ENCODE measurements around the gene GRAMD2A. TPM values are rescaled to one million over a fixed set of nuclear protein-coding genes. Genes with fewer than 3 reads are reported as not detected.

GRAMD2A gene
- total and polyA plus RNA-seq, 10 of the 15 experiments (the other 5 are each of a cell fraction or from before 2014, with no cell fraction given), result 0.02 to 0.35 TPM; not detected in 8

DNA sequence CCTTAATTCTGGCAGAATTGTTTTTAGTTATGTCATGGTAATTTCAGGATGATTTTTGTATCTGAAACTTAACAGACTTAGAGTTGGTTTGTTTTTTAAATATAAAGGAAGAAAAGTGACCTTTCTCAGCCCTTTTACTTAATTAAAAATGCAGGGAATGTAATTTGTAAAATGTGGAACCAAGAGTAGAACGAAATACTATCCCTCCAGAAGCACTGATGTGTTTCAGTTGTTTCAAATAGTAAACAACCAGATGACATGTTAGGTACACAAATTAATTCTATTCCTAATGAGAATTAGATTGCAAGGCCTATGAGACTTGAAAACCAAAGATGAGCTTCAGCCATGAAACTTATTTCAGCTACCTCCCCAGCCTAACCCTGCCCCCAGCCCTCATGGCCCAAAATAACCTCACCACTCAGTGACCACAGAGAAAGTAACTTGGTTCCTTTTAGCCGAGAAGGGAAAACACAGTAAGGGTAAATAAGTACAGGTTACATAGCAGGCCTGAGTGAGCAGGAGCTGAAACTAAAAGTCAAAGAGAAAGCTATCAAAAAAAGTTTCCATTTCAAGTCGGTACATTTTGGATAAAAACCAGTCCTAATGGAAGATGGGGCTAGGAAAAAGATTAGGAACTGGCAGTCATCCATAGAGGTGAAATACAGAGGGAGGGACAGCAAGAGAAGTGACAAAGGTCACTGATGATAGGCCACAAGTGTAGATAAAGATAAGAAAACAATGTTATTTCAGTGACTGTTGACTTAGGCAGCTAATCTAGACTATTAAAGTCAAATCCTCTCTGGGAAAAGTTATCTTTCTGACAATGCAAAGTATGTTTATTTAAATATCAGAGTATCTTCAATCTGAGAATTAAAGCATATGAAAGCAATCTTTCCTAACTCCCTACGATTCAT, 56.2 kb downstream of the GRAMD2A start (continued):
- TF ChIP-seq, protein P1, sequence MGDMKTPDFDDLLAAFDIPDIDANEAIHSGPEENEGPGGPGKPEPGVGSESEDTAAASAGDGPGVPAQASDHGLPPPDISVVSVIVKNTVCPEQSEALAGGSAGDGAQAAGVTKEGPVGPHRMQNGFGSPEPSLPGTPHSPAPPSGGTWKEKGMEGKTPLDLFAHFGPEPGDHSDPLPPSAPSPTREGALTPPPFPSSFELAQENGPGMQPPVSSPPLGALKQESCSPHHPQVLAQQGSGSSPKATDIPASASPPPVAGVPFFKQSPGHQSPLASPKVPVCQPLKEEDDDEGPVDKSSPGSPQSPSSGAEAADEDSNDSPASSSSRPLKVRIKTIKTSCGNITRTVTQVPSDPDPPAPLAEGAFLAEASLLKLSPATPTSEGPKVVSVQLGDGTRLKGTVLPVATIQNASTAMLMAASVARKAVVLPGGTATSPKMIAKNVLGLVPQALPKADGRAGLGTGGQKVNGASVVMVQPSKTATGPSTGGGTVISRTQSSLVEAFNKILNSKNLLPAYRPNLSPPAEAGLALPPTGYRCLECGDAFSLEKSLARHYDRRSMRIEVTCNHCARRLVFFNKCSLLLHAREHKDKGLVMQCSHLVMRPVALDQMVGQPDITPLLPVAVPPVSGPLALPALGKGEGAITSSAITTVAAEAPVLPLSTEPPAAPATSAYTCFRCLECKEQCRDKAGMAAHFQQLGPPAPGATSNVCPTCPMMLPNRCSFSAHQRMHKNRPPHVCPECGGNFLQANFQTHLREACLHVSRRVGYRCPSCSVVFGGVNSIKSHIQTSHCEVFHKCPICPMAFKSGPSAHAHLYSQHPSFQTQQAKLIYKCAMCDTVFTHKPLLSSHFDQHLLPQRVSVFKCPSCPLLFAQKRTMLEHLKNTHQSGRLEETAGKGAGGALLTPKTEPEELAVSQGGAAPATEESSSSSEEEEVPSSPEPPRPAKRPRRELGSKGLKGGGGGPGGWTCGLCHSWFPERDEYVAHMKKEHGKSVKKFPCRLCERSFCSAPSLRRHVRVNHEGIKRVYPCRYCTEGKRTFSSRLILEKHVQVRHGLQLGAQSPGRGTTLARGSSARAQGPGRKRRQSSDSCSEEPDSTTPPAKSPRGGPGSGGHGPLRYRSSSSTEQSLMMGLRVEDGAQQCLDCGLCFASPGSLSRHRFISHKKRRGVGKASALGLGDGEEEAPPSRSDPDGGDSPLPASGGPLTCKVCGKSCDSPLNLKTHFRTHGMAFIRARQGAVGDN (IDR thresholded peaks at IDR 0.05), result no peak
- no peak for TF ChIP-seq ZNF384 (IDR thresholded peaks at IDR 0.05; ENCODE audit: borderline replicate concordance, low read depth, low read length)
- TF ChIP-seq NR2F1 (conservative IDR thresholded peaks at IDR 0.05), result peak; percentile 83
- TF ChIP-seq ESRRA (IDR thresholded peaks at IDR 0.05; ENCODE audit: low read length), result no peak
- TF ChIP-seq SUZ12 (IDR thresholded peaks at IDR 0.05; ENCODE audit: unreplicated experiment), result no peak
- peak; percentile 81 to 84 for TF ChIP-seq EP300 (IDR thresholded peaks at IDR 0.05; ENCODE audit: borderline replicate concordance in 1 of 2, control insufficient read depth in 1 of 2, low read depth in 2 of 2, low read length in 2 of 2)
- no peak for TF ChIP-seq NR2C2 (IDR thresholded peaks at IDR 0.05; ENCODE audit: borderline replicate concordance, control insufficient read depth, insufficient read length, low read depth)
- peak; percentile 65 to 78 for TF ChIP-seq BHLHE40 (IDR thresholded peaks at IDR 0.05; ENCODE audit: borderline replicate concordance in 1 of 2, low read depth in 2 of 2, low read length in 1 of 2)
- TF ChIP-seq, protein P2, sequence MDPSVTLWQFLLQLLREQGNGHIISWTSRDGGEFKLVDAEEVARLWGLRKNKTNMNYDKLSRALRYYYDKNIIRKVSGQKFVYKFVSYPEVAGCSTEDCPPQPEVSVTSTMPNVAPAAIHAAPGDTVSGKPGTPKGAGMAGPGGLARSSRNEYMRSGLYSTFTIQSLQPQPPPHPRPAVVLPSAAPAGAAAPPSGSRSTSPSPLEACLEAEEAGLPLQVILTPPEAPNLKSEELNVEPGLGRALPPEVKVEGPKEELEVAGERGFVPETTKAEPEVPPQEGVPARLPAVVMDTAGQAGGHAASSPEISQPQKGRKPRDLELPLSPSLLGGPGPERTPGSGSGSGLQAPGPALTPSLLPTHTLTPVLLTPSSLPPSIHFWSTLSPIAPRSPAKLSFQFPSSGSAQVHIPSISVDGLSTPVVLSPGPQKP (IDR thresholded peaks at IDR 0.05; ENCODE audit: low read depth, low read length), result no peak
- no peak for TF ChIP-seq NFYA (IDR thresholded peaks at IDR 0.05; ENCODE audit: borderline replicate concordance, low read depth, low read length)
- TF ChIP-seq SMAD1 (IDR thresholded peaks at IDR 0.05; ENCODE audit: low read depth, partially characterized antibody), result no peak
- peak; percentile 48; the same call in 1 of the 2 replicates for TF ChIP-seq TARDBP (IDR thresholded peaks at IDR 0.05; ENCODE audit: borderline replicate concordance)
- no peak for TF ChIP-seq ZSCAN29 (IDR thresholded peaks at IDR 0.05)
- TF ChIP-seq NFIC (IDR thresholded peaks at IDR 0.05; ENCODE audit: low read depth, low read length), result peak; percentile 96
- no peak for TF ChIP-seq HDAC6 (IDR thresholded peaks at IDR 0.05; ENCODE audit: unreplicated experiment)
- TF ChIP-seq EED (IDR thresholded peaks at IDR 0.05; ENCODE audit: low read depth), result peak; percentile 94
- TF ChIP-seq EZH2 (IDR thresholded peaks at IDR 0.05; ENCODE audit: borderline replicate concordance, control insufficient read depth, low read depth, low read length), result no peak
- TF ChIP-seq KLF5 (IDR thresholded peaks at IDR 0.05; ENCODE audit: partially characterized antibody), result no peak
- TF ChIP-seq, protein P3, sequence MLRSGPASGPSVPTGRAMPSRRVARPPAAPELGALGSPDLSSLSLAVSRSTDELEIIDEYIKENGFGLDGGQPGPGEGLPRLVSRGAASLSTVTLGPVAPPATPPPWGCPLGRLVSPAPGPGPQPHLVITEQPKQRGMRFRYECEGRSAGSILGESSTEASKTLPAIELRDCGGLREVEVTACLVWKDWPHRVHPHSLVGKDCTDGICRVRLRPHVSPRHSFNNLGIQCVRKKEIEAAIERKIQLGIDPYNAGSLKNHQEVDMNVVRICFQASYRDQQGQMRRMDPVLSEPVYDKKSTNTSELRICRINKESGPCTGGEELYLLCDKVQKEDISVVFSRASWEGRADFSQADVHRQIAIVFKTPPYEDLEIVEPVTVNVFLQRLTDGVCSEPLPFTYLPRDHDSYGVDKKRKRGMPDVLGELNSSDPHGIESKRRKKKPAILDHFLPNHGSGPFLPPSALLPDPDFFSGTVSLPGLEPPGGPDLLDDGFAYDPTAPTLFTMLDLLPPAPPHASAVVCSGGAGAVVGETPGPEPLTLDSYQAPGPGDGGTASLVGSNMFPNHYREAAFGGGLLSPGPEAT (IDR thresholded peaks at IDR 0.05; ENCODE audit: low read depth), result peak; percentile 90
- TF ChIP-seq ZBED1 (IDR thresholded peaks at IDR 0.05; ENCODE audit: borderline replicate concordance), result peak; percentile 88; the same call in 1 of the 2 replicates
- TF ChIP-seq, protein P4, sequence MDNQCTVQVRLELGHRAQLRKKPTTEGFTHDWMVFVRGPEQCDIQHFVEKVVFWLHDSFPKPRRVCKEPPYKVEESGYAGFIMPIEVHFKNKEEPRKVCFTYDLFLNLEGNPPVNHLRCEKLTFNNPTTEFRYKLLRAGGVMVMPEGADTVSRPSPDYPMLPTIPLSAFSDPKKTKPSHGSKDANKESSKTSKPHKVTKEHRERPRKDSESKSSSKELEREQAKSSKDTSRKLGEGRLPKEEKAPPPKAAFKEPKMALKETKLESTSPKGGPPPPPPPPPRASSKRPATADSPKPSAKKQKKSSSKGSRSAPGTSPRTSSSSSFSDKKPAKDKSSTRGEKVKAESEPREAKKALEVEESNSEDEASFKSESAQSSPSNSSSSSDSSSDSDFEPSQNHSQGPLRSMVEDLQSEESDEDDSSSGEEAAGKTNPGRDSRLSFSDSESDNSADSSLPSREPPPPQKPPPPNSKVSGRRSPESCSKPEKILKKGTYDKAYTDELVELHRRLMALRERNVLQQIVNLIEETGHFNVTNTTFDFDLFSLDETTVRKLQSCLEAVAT (IDR thresholded peaks at IDR 0.05), result peak; percentile 81
